HTR-8/SVneo (cell line): Measurements from ENCODE around the gene ZNF568.

Source experiments
- DNase-seq: peaks from one replicate; pipeline ENCODE4 v3.0.0; 2011; ENCODE audit warnings: low spot score, mixed read lengths; ENCODE audit not compliant: insufficient read length
- FAIRE-seq: peaks from 2 replicates; lab custom pipeline; 2011; peaks lifted over from hg19 to GRCh38; lab: Jason Lieb, UNC

ZNF568 gene

GRCh38 chr19:36915992-36916830 is at the start of gene ZNF568, which contains the start of gene ZNF829:
TSS of gene ZNF568 (plus strand) at chr19:36916332. CDS start at chr19:36922771, 6,439 bp downstream.
TSS of gene ZNF829 (minus strand) at chr19:36916291. CDS start at chr19:36915167, 1,124 bp downstream.
- peak; percentile 76 for DNase-seq
- peak; percentile 88 for FAIRE-seq

- no peak for FAIRE-seq
- no peak for DNase-seq
Measured at GRCh38 chr19:36876993-36877938, 38.9 kb upstream of the ZNF568 start.

- FAIRE-seq (no peak), DNase-seq (no peak)
Measured at GRCh38 chr19:36891768-36892357, 24.3 kb upstream of the ZNF568 start.

- DNase-seq (no peak), FAIRE-seq (no peak)
Measured at GRCh38 chr19:36894849-36895383, 21.2 kb upstream of the ZNF568 start.

- FAIRE-seq = no peak
Measured at GRCh38 chr19:36898422-36898821, 17.7 kb upstream of the ZNF568 start.

GRCh38 chr19:36916991-36917390 is 859 bp downstream of the ZNF568 start:
- DNase-seq (no peak), FAIRE-seq (no peak)

More at GRCh38 chr19:36898422-36898821, 17.7 kb upstream of the ZNF568 start:
- DNase-seq = no peak

GRCh38 chr19:36918090-36918489 is 2.0 kb downstream of the ZNF568 start:
- FAIRE-seq (no peak), DNase-seq (no peak)

- FAIRE-seq (no peak), DNase-seq (no peak)
Measured at GRCh38 chr19:36931684-36932083, 15.6 kb downstream of the ZNF568 start.

- FAIRE-seq (no peak), DNase-seq (no peak)
Measured at GRCh38 chr19:36939153-36939552, 23.0 kb downstream of the ZNF568 start.

- DNase-seq (no peak), FAIRE-seq (no peak)
Measured at GRCh38 chr19:36950335-36951119, 34.4 kb downstream of the ZNF568 start.

GRCh38 chr19:36962346-36962745 is 46.2 kb downstream of the ZNF568 start:
- DNase-seq = no peak
- no peak for FAIRE-seq

GRCh38 chr19:36963280-36963679 is 47.1 kb downstream of the ZNF568 start:
- FAIRE-seq (no peak), DNase-seq (no peak)

GRCh38 chr19:36972571-36972970 is 56.4 kb downstream of the ZNF568 start:
- no peak for FAIRE-seq
- DNase-seq = no peak

GRCh38 chr19:36973021-36973843 is 57.1 kb downstream of the ZNF568 start:
- peak; percentile 88 for FAIRE-seq

GRCh38 chr19:36973844-36974195 is 57.7 kb downstream of the ZNF568 start:
- FAIRE-seq (no peak), DNase-seq (no peak)

More at GRCh38 chr19:36973021-36973843, 57.1 kb downstream of the ZNF568 start:
- DNase-seq = peak; percentile 63

GRCh38 chr19:36986131-36986530 is 70.0 kb downstream of the ZNF568 start:
- FAIRE-seq (no peak), DNase-seq (no peak)

- no peak for DNase-seq
Measured at GRCh38 chr19:36986601-36987000, 70.5 kb downstream of the ZNF568 start.

GRCh38 chr19:36987091-36987490 is 71.0 kb downstream of the ZNF568 start:
- DNase-seq = no peak
- no peak for FAIRE-seq

More at GRCh38 chr19:36986601-36987000, 70.5 kb downstream of the ZNF568 start:
- no peak for FAIRE-seq
